Activated naive CD8-positive, alpha-beta T cell treated with anti-CD3 and anti-CD28 coated beads for 36 hours (primary cell): Measurements from ENCODE around the gene ZNF91. TPM values are rescaled to one million over a fixed set of nuclear protein-coding genes. Genes with fewer than 3 reads are reported as not detected.
"Not testable (repeated sequence)": the region's sequence is repeated elsewhere in the genome, so short reads cannot be mapped to it uniquely, and the experiment has no call there.

Experiments used
- DNase-seq: peaks from one replicate; pipeline ENCODE4 v3.0.0; 2021
- H3K27ac Mint-ChIP-seq: one replicate; pipeline ENCODE4 v1.8.0; 2022; ENCODE audit warnings: mild to moderate bottlenecking, moderate library complexity, mixed read lengths
- H3K27me3 Mint-ChIP-seq: one replicate; pipeline ENCODE4 v1.8.0; 2022; ENCODE audit warnings: mild to moderate bottlenecking, mixed read lengths
- H3K36me3 Mint-ChIP-seq: one replicate; pipeline ENCODE4 v1.8.0; 2021; ENCODE audit warnings: mild to moderate bottlenecking, mixed read lengths
- H3K4me1 Mint-ChIP-seq: one replicate; pipeline ENCODE4 v1.8.0; 2021; ENCODE audit warnings: mixed read lengths
- H3K4me3 Mint-ChIP-seq: one replicate; pipeline ENCODE4 v1.8.0; 2022; ENCODE audit warnings: mild to moderate bottlenecking, moderate library complexity, mixed read lengths
- H3K9me3 Mint-ChIP-seq: one replicate; pipeline ENCODE4 v1.8.0; 2022; ENCODE audit warnings: mixed read lengths
- total RNA-seq, 2 experiments: library from RNA; stranded (reverse); gene quantifications; one replicate each; pipeline ENCODE4 v1.2.3, GENCODE V29; 2021

ZNF91 gene
- total RNA-seq, 2 experiments from 2014 or later, result 25.3 to 29.1 TPM

- H3K36me3 Mint-ChIP-seq, result no peaks in the 10 kb centered on the region
- H3K4me3 Mint-ChIP-seq, result no peak overlapping the region
- no peak overlapping the region for H3K27ac Mint-ChIP-seq
- no peaks in the 10 kb centered on the region for H3K27me3 Mint-ChIP-seq
- no peak for DNase-seq
- H3K4me1 Mint-ChIP-seq, result peaks cover 5% of the 10 kb centered on the region
- H3K9me3 Mint-ChIP-seq, result peaks cover 3% of the 10 kb centered on the region
These were observed 10.8 kb upstream of the ZNF91 start for GRCh38 chr19:23406091-23406490.

- Mint-ChIP-seq H3K4me1 (peaks cover 5% of the 10 kb centered on the region), H3K27me3 (no peaks in the 10 kb centered on the region), H3K4me3 (no peak overlapping the region), H3K36me3 (no peaks in the 10 kb centered on the region), H3K27ac (no peak overlapping the region), H3K9me3 (peaks cover 3% of the 10 kb centered on the region)
- DNase-seq, result no peak
These were observed 9.4 kb upstream of the ZNF91 start for GRCh38 chr19:23404676-23405075.

GRCh38 chr19:23403581-23404324 is 8.5 kb upstream of the ZNF91 start:
- Mint-ChIP-seq H3K9me3 (peaks cover 3% of the 10 kb centered on the region), H3K36me3 (no peaks in the 10 kb centered on the region), H3K4me3 (no peak overlapping the region), H3K4me1 (peaks cover 5% of the 10 kb centered on the region), H3K27me3 (no peaks in the 10 kb centered on the region), H3K27ac (no peak overlapping the region)
- no peak for DNase-seq

GRCh38 chr19:23403052-23403451 is 7.8 kb upstream of the ZNF91 start:
- Mint-ChIP-seq H3K4me3 (no peak overlapping the region), H3K4me1 (peaks cover 5% of the 10 kb centered on the region), H3K9me3 (peaks cover 2% of the 10 kb centered on the region), H3K36me3 (no peaks in the 10 kb centered on the region), H3K27ac (no peak overlapping the region), H3K27me3 (no peaks in the 10 kb centered on the region)
- DNase-seq, result no peak

GRCh38 chr19:23402388-23402787 is 7.1 kb upstream of the ZNF91 start:
- no peak overlapping the region for H3K27ac Mint-ChIP-seq
- peaks cover 5% of the 10 kb centered on the region for H3K4me1 Mint-ChIP-seq
- no peak for DNase-seq
- H3K4me3 Mint-ChIP-seq, result no peak overlapping the region
- no peaks in the 10 kb centered on the region for H3K36me3 Mint-ChIP-seq
- no peaks in the 10 kb centered on the region for H3K27me3 Mint-ChIP-seq
- no peaks in the 10 kb centered on the region for H3K9me3 Mint-ChIP-seq

GRCh38 chr19:23401086-23401610 is 5.9 kb upstream of the ZNF91 start:
- Mint-ChIP-seq H3K9me3 (no peaks in the 10 kb centered on the region), H3K4me3 (no peak overlapping the region), H3K27me3 (no peaks in the 10 kb centered on the region), H3K4me1 (peaks cover 5% of the 10 kb centered on the region), H3K27ac (no peak overlapping the region), H3K36me3 (no peaks in the 10 kb centered on the region)
- no peak for DNase-seq

GRCh38 chr19:23399443-23399842 is 4.2 kb upstream of the ZNF91 start:
- Mint-ChIP-seq H3K27ac (no peak overlapping the region), H3K4me3 (no peak overlapping the region), H3K9me3 (no peaks in the 10 kb centered on the region), H3K27me3 (no peaks in the 10 kb centered on the region), H3K4me1 (peaks cover 5% of the 10 kb centered on the region), H3K36me3 (peaks cover under 1% of the 10 kb centered on the region)
- DNase-seq, result no peak

- H3K4me3 Mint-ChIP-seq, H3K9me3 Mint-ChIP-seq, DNase-seq, H3K27me3 Mint-ChIP-seq: not testable (repeated sequence)
- peak overlapping the region; percentile 68 for H3K27ac Mint-ChIP-seq
- peaks cover 19% of the 10 kb centered on the region for H3K4me1 Mint-ChIP-seq
- H3K36me3 Mint-ChIP-seq, result peaks cover 37% of the 10 kb centered on the region
These were observed 449 bp upstream of the ZNF91 start for GRCh38 chr19:23395722-23396117.

- peak overlapping the region; percentile 97 for H3K4me3 Mint-ChIP-seq
- DNase-seq, result peak; percentile 44
- peaks cover 24% of the 10 kb centered on the region for H3K4me1 Mint-ChIP-seq
- peaks cover 49% of the 10 kb centered on the region for H3K36me3 Mint-ChIP-seq
- H3K9me3 Mint-ChIP-seq, result peaks cover 6% of the 10 kb centered on the region
- peak overlapping the region; percentile 97 for H3K27ac Mint-ChIP-seq
- no peaks in the 10 kb centered on the region for H3K27me3 Mint-ChIP-seq
These were observed 760 bp downstream of the ZNF91 start for GRCh38 chr19:23394511-23394910.

- peaks cover 63% of the 10 kb centered on the region for H3K36me3 Mint-ChIP-seq
- no peak for DNase-seq
- H3K9me3 Mint-ChIP-seq, result peaks cover 11% of the 10 kb centered on the region
- H3K27me3 Mint-ChIP-seq, result no peaks in the 10 kb centered on the region
- H3K4me1 Mint-ChIP-seq, result peaks cover 28% of the 10 kb centered on the region
- peak overlapping the region; percentile 97 for H3K4me3 Mint-ChIP-seq
- H3K27ac Mint-ChIP-seq, result peak overlapping the region; percentile 34
These were observed 2.1 kb downstream of the ZNF91 start for GRCh38 chr19:23393121-23393520.

GRCh38 chr19:23391236-23391635 is 4.0 kb downstream of the ZNF91 start:
- Mint-ChIP-seq H3K36me3 (peaks cover 82% of the 10 kb centered on the region), H3K27ac (peak overlapping the region; percentile 26), H3K27me3 (no peaks in the 10 kb centered on the region), H3K9me3 (peaks cover 22% of the 10 kb centered on the region), H3K4me1 (peaks cover 28% of the 10 kb centered on the region), H3K4me3 (no peak overlapping the region)
- DNase-seq, result no peak

- no peak overlapping the region for H3K27ac Mint-ChIP-seq
- no peak overlapping the region for H3K4me3 Mint-ChIP-seq
- peaks cover 42% of the 10 kb centered on the region for H3K9me3 Mint-ChIP-seq
These were observed 9.9 kb downstream of the ZNF91 start for GRCh38 chr19:23385404-23385803.

GRCh38 chr19:23384858-23385257 is 10.4 kb downstream of the ZNF91 start:
- Mint-ChIP-seq H3K4me1 (peaks cover 11% of the 10 kb centered on the region), H3K9me3 (peaks cover 44% of the 10 kb centered on the region), H3K36me3 (peaks cover 91% of the 10 kb centered on the region), H3K27ac (no peak overlapping the region), H3K4me3 (no peak overlapping the region), H3K27me3 (no peaks in the 10 kb centered on the region)
- DNase-seq, result no peak

More at GRCh38 chr19:23385404-23385803, 9.9 kb downstream of the ZNF91 start:
- no peaks in the 10 kb centered on the region for H3K27me3 Mint-ChIP-seq
- H3K36me3 Mint-ChIP-seq, result peaks cover 93% of the 10 kb centered on the region
- no peak for DNase-seq
- H3K4me1 Mint-ChIP-seq, result peaks cover 12% of the 10 kb centered on the region

- no peak overlapping the region for H3K27ac Mint-ChIP-seq
- peaks cover 6% of the 10 kb centered on the region for H3K4me1 Mint-ChIP-seq
- no peak overlapping the region for H3K4me3 Mint-ChIP-seq
- peaks cover 91% of the 10 kb centered on the region for H3K36me3 Mint-ChIP-seq
- peaks cover 46% of the 10 kb centered on the region for H3K9me3 Mint-ChIP-seq
- no peak for DNase-seq
- no peaks in the 10 kb centered on the region for H3K27me3 Mint-ChIP-seq
These were observed 11.1 kb downstream of the ZNF91 start for GRCh38 chr19:23384166-23384565.

- H3K27me3 Mint-ChIP-seq, result no peaks in the 10 kb centered on the region
- H3K36me3 Mint-ChIP-seq, result peaks cover 89% of the 10 kb centered on the region
- peaks cover 8% of the 10 kb centered on the region for H3K4me1 Mint-ChIP-seq
- no peak for DNase-seq
- H3K4me3 Mint-ChIP-seq, result no peak overlapping the region
- peaks cover 48% of the 10 kb centered on the region for H3K9me3 Mint-ChIP-seq
- no peak overlapping the region for H3K27ac Mint-ChIP-seq
These were observed 12.3 kb downstream of the ZNF91 start for GRCh38 chr19:23382955-23383354.

- Mint-ChIP-seq H3K9me3 (peaks cover 48% of the 10 kb centered on the region), H3K4me3 (no peak overlapping the region), H3K27me3 (no peaks in the 10 kb centered on the region), H3K27ac (no peak overlapping the region), H3K4me1 (peaks cover 8% of the 10 kb centered on the region), H3K36me3 (peaks cover 88% of the 10 kb centered on the region)
- DNase-seq, result no peak
These were observed 14.2 kb downstream of the ZNF91 start for GRCh38 chr19:23381114-23381513.
